ENCODE results near the gene ADAM33.

DNA sequence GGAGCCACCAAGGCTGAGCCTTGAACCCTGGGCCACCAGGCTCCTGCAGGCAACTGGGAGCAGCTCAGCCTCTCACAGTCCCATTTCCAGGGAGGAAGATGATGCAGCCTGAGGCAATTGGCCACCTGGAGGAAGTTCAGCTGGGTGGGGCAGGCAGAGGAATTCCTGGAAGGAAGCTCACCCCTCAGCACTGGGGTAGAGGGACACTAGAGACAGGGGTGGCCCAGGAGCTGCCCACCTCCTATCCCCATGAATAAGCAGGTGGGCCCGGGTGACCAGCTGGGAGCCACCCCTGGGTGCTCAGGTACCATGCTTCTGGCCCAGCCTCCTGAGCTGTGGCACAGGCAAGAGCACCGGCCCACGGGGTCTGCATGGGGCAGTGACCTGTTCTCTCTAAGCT lies 47.1 kb upstream of the ADAM33 start:
- TF ChIP-seq, protein P1, sequence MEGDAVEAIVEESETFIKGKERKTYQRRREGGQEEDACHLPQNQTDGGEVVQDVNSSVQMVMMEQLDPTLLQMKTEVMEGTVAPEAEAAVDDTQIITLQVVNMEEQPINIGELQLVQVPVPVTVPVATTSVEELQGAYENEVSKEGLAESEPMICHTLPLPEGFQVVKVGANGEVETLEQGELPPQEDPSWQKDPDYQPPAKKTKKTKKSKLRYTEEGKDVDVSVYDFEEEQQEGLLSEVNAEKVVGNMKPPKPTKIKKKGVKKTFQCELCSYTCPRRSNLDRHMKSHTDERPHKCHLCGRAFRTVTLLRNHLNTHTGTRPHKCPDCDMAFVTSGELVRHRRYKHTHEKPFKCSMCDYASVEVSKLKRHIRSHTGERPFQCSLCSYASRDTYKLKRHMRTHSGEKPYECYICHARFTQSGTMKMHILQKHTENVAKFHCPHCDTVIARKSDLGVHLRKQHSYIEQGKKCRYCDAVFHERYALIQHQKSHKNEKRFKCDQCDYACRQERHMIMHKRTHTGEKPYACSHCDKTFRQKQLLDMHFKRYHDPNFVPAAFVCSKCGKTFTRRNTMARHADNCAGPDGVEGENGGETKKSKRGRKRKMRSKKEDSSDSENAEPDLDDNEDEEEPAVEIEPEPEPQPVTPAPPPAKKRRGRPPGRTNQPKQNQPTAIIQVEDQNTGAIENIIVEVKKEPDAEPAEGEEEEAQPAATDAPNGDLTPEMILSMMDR (conservative IDR thresholded peaks at IDR 0.05; ENCODE audit: low read length): no peak
- TF ChIP-seq EZH2phosphoT487 (IDR thresholded peaks at IDR 0.05; ENCODE audit: borderline replicate concordance): no peak
